ENCODE measurements around the gene SGCD.

Gene SGCD

DNA sequence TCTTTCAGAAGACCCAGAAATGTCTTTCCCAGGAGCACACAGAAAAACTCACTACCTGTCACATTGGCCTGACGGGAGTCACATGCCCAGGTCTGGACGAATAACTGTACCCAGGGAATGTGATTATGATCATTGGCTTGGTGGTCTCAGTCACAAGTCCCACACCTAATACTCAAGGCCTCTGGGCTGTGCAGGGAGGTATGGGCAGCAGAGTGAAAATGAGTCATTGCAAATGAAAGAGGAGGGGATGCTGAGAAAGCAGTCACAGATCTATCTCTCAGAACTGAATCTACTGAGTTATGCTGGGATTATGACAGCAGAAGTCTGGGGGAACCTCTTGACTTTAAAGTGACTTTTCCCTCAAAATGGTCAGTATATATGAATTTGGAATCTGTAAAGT is 36.9 kb downstream of the SGCD start:
- DNase-seq = no peak

GRCh38 chr5:156366521-156366920 is 39.6 kb downstream of the SGCD start:
- no peak for DNase-seq

DNA sequence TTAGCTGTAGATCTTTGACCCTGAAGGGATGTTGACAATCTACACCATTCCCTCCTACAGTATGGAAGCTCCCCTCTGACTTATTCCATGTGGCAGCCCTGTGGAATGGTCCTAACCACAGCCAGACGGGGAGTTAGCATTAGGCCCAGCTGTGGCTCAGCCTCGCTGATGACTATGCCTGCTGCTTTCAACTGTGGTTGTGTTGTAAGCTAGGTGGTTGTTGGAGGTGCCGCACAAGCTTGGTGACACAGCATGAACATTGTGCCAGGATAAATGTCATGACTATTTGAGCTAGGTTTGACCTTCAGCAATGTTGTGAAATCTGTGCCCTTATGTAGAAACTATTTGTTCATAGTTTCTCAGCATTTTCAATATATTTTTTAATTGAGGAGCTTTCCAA is 40.6 kb downstream of the SGCD start:
- DNase-seq = no peak

DNA sequence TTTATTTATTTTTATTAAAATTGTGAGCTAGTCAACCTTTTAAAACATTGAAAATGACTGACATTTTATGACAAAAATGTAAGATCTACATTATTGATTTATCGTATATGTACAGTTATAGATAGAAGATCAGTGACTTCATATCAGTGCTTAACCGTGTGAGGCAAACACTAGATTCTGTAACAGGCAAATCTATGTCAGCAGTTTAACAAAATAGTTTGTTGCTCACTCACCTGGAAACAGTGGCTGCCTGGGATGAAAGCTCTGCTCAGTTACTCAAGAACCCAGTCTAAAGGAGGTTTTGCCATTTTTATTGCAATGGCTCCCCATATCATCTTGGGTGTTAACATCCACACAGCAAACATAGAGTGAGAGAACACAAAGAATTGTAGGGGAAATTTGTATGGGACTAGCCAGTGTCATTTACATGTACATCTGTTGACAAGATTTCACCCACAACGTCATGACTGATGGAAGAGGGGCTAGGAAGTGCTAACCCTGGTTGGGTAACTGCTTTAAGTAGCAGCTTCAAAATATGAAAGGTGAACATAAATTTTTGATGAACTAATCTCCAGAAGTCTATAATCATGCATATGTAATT is 49.0 kb downstream of the SGCD start:
- DNase-seq = no peak

DNA sequence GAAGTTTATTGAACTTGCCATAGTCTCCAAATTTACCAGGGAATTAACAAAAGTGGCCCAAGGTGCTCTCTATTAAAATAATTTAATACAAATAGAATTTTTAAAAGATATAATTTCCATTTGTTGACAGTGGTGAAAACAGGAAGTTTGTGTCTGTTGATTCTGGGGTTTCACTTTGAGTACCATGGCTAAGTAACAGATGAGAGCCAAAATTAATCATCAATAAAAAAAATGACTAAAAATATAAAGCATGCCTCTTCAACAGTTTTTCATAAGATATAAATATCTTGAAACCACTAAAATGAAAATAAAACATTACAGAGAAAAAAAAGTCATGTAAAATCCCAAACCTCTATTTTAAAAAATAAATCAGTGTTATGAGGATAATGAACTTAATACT is 49.8 kb downstream of the SGCD start:
- no peak for DNase-seq

DNA sequence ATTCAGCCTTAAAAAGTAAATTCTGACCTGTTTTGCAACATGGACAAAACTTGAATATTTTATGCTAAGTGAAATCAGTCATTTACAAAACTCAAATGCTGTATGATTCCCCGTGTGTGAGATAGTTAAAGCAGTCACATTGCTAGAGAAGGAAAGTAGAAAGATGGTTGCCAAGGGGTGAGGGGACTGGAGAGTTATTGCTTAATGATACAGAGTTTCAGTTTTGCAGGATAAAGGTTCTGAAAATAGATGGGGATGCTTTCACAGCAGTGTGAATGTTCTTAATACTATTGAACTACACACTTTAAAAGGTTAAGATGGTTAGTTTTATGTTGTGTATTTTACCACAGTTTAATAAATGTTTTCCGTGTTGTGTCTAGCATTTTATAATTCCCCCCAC is 51.2 kb downstream of the SGCD start:
- no peak for DNase-seq

GRCh38 chr5:156379206-156379605 is 52.2 kb downstream of the SGCD start:
- no peak for DNase-seq

GRCh38 chr5:156380848-156381247 is 53.9 kb downstream of the SGCD start:
- DNase-seq = no peak

- no peak for DNase-seq
Measured at GRCh38 chr5:156383510-156384265, 56.7 kb downstream of the SGCD start.

DNA sequence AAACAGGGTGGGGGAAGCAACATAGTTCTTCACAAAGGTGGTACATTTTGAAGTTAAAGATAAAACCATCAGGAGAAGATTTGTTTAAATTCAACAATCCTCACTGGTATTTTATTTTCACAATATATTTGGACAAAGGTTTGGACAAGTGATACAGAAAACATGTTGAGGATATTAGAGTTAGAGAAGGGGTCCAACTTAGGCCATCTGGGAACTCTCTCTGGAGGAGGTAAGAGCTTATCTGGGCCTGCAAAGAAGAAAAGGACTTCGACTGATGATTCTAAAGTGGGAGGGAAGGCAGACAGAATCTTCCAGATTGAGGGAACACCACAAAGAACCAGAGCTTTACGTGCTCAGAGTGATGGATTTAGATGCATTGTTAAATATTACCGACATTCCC is 58.5 kb downstream of the SGCD start:
- no peak for DNase-seq

- peak; percentile 21 to 25 for DNase-seq
Measured at GRCh38 chr5:156386976-156387375, 60.0 kb downstream of the SGCD start.

- DNase-seq = no peak
Measured at GRCh38 chr5:156387391-156387790, 60.4 kb downstream of the SGCD start.

DNA sequence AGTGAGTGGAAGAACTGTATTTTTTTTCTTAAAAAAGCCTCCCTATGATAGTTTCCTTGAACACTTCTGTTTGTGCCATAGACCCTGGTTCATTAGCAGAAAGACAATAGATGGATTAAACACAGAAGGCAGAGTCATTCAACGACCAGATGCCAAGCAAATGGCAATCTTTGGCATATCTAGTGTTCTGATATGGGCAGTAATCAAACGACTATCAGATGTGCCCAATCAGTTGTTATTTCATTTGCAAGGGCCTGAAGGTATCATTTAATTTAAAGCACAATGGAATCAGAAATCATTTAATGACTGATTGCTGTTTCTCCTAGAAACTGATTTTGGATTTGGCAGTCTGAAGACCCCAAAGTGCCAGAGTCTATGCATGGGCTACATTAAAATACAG is 61.3 kb downstream of the SGCD start:
- no peak for DNase-seq

DNA sequence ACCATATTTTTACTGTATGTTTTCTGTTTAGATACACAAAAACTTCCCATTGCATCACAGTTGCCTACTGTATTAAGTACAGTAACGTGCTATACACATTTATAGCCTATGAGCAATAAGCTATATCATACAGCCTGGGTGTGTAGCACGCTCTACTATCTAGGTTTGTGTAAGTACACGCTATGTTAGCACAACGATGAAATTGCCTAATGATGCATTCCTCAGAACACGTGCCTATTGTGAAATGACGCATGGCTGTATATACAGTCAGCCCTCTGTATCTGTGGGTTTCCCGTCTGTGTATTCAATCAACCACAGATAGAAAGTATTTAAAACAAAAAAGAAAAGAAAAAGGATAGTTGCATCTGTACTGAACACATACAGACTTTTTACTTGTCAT is 64.2 kb downstream of the SGCD start:
- DNase-seq = no peak

DNA sequence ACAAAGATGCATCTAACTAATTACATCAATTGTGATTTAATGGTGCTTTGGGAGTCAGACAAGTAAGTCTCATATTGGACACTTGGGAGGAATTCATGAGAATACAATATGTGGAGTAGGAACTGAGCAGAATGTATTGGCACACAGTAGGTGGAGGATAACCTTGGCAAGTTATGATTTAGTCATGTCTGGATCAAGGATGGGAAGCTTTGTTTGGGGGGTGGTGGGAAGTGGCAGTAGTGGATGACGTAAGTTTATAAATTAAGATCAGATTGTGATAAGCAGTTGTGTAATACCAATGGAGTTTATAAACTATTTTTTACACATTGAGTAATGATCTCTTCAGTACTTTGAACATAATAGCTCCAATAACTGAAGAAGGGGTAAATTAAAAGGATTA is 67.0 kb downstream of the SGCD start:
- no peak for DNase-seq

DNA sequence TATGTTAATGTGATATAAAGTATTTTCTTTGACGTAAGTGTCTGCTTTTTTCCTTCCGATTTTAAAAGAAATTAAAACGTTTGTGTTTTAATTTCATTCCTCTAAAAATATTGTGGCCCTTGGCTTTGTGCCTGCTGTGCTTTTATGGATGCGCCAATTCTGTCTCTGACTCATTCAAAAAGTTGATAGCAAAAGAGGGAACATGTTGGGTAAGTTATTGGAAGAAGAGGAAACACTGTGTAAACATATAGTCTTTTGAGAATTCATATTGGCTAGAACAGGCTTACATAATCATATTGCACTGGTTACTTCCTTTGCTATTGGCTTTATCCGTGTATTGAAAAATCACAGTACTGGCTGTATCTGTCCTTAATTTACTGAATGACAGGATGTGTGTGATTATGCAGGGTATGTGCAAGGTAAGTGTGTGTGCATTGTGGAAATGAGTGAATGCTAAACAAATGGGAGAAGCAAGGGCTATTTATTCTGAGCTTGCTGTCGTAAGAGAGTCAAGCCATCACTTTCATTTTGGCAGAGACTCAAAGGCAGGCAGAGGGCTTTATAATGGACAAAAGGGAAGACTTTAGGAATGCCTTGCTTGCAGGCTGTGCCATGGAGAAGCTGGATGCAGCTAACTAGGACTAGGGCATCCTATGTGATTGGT is 67.8 kb downstream of the SGCD start:
- no peak for DNase-seq

GRCh38 chr5:156395306-156395675 is 68.3 kb downstream of the SGCD start:
- no peak for DNase-seq

- no peak for DNase-seq
Measured at GRCh38 chr5:156396063-156396829, 69.3 kb downstream of the SGCD start.

DNA sequence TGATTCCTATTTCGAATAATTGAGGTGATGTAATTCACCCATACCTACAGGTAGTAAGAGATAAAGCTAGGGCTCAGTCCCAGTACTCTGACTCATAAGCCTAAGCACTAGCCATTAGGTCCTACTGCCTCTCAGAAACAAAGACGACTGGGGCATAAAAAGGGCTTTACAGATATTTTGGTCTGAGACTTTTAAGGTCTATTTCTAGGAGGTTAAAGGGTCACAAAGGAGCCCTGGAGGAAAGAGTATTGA is 69.8 kb downstream of the SGCD start:
- DNase-seq = no peak

GRCh38 chr5:156399323-156399722 is 72.4 kb downstream of the SGCD start:
- no peak for DNase-seq

DNA sequence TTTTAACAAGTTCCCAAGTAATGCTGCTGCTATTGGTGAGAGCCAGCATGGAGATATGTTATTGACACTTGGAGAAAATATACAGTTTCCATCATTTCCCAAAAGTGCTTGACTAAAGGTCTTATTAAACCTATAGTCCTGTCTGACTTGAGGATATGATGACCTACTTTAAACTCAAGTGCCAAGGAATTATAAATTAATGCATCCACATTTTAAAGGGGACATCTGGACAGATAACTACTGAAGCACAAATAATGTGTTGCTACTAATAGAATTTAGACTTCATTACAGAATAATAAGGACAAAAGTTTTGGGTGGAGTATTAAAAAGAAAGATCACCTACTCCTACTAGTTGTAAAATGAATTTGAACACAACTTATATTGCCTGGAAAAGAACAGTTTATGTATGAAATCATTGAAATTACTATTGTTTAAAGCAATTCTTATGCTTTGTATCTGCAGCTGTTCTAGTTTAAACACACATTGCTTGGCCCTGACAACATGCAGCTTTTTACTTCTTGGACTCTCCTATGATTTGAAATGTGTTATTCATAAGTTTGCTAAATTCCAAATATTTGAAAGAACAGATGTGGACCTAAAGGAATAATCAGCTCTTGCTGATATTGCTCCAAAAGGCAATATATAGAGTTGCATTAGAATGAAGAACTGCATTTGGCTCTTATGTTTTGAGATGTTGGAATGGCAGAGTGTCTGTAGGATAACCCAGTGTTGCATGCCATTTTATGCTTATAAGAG is 73.4 kb downstream of the SGCD start:
- no peak for DNase-seq

- no peak for DNase-seq
Measured at GRCh38 chr5:156401804-156402203, 74.8 kb downstream of the SGCD start.

DNA sequence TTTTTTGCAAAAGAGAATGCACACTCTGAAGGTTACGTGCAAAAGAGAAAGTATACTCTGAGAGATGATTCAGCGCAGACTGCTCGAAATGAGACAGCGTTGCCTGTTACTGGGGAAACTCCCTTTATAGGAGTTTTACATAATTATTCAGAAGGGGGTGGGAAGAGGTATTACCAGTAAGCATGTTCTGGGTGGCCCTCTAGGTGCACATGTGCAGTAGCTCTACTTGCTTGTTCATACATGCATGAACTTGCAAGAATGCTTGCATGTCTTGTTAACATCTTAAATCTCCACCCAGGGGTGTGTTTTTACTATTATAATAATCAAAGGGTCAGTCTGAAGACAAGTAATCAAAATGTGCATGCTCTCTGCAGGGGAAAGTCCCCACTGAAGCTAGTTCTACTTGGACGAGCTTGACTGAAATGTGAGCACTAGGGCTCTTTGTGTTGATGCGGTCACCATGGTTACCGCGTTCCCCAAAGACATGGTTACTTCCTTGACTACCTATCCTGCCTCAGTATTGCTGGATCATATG is 75.5 kb downstream of the SGCD start:
- no peak for DNase-seq
